NCI-H2196 (cell line): ENCODE measurements around the gene EXOC2.
"Not testable (repeated sequence)": the region's sequence is repeated elsewhere in the genome, so short reads cannot be mapped to it uniquely, and the experiment has no call there.

Source experiments
- DNase-seq: peaks from one replicate; lab custom pipeline; 2025; ENCODE audit not compliant: unreplicated experiment; lab: John Stamatoyannopoulos, UW

EXOC2 gene

DNA sequence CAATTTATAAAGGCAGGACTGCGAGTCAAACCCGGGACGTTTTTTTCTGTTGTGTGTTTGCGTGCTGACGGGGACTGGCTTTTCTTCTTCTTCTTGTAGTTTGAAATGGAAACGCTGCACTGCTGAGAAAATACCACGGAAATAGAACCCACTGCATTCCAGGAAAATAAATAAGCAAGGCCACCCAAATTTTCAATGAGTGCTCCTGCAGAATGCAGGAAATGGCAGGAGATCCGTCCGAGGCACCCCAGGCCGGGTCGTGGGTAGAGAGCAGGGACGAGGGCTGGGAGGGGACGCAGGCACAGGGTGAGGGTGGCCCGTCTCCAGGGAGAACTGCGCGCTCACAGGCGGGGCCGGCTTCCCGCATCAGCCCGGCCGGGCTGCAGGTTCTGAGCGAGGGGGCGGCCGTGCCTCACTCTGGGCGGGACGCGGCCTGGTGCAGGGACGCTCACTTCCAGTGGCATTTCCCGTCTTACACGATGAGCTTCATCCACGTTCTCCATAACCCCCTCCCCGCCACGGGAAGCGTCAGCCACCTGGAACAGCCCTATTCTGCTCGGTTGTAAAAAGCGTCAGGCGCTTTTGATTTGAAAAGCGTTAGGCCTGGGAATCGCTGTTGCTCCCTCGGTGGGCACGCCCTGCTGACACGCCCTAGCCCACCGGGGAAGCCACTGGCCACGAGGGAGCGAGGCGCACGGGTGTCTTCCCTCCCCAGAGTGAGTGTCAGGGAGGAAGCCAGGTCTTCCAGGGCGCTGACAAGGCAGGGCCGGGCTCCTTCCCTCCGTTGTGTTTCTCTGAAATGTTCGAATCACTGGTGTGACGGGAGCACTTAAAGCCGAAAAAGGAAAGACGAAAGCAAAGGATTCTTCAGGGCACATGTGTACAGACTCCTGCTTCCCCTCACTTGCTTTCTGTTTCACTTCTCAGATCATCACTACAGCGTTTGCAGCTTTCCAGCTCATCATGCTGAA lies 17.9 kb upstream of the EXOC2 start:
- no peak for DNase-seq

DNA sequence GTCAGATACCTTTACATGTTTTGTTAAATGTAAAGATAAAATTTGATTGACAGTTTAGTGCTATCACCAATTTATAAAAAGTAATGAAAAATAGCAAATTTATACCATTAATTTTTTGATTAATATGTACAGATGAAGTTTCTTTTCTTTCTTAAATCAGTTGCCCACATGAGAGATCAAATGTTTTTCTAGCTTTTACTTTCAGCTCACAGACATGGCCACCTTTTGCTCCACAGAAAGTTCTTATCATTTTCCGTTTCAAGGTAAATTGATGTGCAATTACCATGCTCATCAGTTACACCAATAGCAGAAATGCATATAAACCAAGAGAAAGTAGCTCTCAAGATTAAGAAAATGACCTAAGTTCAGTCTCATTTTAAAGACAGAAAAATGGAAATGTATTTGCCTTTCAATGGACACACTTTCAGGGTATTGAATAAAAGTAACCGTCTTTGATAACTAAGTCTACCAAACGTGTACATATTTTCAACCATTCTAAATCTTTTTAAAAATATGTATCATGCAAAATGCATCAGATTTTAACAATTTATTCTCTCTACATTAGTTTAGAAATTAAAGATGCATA lies 16.6 kb upstream of the EXOC2 start:
- no peak for DNase-seq

DNA sequence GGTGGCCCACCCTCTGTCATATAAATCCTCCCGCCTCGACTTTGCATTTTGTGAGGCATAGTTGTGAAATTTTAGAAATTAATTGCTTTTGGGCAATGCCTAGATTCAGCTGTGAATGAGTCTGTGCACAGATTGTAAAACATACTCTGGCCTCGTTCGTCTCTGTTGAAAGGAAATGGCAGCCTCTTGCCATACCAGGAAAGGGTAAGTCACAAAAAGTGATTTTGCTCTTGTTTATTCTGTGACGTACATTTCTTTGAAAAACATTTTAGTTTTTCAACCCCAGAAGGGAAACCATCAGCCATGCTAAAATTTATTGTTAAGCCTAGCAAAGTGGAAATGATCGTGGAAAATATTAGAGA lies 15.3 kb upstream of the EXOC2 start:
- no peak for DNase-seq

DNA sequence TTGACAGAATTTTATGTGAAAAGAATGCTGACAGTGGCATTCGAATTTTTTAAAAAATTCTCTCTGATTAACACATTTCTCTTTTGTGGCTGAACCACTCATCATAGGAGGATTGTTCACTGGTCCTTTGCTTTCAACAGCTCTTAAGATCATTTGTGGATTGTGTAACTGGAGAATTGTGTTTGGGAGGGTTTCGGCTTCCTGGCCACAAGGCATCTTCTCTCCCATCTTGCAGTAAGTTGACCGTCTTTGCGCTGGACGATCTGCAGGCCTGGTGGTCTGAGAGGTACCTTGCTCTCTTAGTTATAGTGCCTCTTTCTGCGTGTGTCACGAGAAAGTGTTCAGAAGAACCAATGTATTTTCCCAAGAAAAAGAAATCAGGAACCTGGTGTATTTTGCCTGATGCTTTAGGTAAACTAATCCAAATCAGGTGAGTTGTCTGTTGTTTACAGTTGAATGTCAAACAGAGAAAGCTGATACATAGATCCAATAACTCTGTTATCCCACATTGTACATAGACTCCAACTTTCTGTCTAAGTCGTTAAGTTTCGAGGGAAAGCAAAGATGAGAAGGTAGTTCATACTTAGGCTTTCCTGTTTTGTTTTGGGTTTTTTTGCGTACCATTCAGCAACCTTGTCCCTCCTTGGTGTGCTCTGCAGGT lies 14.8 kb upstream of the EXOC2 start:
- DNase-seq, result no peak

DNA sequence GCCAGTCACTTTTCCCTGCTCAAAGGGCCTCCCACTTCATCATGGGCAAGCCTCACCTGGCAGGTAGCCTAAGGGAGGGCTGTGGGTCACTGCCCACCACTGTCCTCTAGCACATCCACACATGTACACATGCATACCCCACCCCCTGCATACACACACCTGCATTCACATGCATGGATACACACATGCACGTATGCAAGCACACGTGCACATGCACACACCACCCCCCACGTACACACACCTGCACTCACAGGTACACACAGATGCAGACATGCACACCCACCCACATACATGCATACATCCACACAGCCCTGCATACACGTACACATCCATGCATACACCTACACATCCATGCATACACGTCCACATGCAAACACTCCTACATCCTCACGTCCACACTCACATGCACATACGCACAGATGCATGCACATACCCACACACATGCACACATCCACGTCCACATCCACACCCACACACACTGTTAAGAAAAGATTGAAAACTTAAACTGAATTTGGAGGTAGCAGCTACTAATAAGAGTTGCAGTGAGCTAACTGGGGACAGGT lies 14.0 kb upstream of the EXOC2 start:
- DNase-seq, result no peak

DNA sequence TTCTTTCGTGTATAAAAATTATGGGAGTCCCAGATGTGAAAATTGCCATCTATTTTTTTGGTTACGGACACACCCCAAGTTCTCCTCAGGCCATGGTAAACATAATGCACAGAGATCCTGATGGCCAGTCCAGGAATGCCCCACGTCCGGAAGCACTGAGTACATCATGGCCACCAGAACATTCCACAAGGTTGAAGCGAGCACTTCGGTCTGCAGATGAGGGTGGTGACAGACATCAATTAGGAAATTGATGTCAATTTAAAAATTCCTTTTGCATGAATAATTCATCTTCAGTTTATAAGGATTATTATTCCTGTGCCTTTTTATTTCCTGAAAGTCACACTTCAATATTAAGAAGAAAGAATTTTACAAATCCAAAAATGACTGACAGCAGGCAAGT lies 13.2 kb upstream of the EXOC2 start:
- no peak for DNase-seq

DNA sequence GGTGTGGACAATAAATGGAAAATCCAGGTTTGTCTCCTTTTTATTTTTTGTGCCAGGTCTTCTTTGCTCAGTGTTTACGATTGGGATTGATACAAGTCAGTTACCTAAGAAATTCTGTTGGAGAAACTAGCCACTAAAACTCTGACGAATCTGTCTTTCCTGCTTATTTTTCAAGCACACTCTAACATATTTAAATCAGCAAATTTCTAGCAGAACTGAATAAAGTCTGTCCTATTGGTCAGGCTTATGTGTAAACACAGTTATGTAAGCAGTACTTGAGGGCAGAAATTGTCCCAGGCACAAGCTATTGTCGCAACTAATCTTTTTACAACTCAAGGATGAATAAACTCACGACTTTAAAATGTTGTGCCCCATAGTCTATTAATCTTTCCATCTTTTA lies 12.1 kb upstream of the EXOC2 start:
- no peak for DNase-seq

DNA sequence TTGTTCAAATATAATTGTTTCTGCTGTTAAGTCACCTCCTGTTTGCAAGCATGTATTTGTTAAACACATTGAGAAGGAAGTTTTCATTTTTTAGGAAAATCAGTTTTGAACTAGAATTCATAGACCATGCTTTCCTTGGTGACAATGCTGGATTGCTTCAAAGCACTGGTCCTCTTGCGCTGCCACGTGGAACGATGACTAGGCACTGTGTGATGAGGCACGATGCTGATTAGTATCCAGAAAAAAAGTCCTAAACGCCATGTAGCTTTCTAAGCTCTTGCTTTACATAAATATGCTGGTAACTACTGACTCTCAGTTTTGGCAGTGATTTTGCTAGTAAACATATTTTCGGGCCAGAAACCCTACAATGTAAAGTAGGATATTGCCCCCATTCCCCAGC lies 11.1 kb upstream of the EXOC2 start:
- no peak for DNase-seq

DNA sequence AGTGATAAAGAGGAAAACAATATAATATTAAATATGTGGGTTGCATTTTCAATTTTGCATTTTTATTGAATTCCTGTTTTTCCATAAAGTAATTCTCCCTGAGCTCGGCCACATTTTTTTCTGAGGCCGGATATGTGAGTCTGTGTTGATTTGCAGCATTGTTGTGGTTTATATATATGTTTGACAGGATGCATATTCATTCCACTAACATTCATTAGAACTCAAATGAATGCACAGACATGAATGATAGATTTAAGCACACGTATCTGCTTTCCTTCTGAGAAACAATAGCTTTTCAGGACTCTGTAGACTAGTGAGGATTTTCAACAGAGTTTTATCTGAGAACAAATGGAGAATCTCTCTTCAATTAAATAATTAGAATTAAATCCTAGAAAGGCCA lies 10.6 kb upstream of the EXOC2 start:
- no peak for DNase-seq

DNA sequence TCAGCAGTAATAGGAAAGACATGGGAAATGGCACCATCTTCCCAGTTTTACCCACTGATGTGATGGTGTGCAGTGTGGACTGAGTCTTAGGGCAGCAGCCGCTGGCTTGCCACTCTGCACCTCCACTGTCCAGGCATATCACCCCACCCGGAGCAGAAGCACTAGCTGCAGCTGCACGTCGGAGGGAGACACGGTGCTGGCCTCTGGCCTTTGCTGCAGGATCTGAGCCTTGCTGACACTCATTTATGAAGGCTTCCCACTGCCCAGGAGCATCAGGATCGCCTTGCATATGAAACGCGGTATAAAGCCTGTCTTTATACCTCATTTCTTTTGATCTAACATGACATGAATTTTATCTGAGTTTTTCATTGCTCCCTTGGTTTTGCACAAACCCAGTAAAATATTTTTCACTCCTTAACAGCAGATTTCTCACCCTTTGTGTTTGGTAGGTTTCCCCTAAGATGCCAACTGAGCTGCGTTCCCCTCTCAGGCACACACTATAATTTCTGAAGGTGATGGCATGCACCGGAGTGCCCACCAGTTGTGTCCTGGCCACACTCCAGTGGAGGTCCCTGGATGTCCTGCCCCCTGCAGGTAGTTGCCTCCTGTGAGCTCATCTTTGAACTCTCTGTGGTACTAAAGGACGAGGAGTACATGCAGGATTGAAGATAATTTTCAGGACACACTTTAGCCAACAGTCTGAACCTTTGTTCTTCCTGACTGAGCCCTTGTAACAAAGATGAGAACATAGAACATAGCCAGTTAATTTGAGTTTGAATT lies 9.0 kb upstream of the EXOC2 start:
- no peak for DNase-seq

DNA sequence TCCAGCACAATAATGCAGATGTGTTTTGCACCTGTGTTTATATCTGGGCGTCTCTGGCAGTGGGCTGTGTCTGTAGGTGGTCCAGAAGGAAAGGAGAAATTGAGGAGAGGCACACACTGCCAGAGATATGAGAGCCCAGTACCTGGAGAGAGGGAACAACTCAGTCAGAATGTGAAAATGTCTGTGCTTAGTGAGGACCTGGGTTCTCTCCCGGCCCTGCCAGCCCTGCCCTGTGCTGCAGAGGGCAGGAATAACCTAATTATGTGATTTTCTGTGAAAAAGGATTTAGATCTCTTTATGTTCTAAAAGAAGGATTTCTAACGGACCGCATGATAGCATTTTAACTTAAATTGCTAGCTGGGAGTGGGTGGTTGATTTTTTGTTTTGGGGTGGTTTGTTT lies 8.3 kb upstream of the EXOC2 start:
- no peak for DNase-seq

DNA sequence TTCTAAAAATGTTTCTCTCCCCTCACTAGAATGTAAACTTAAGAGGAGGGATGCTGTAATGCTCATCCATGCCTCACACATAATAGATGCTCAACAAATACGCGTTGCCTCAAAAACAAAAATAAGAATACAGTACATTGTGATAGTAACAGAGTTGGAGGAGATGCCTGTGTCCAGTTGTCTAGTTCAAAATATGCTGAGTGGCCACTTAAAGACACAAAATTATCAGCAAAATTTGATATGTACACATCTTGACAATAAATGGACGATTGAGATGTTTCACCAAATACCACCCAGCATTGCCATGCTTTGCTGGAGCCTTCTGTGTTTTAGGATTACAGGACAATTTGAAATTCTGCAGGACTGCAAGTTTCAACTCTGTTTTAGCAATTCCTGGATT lies 7.6 kb upstream of the EXOC2 start:
- DNase-seq, result no peak

DNA sequence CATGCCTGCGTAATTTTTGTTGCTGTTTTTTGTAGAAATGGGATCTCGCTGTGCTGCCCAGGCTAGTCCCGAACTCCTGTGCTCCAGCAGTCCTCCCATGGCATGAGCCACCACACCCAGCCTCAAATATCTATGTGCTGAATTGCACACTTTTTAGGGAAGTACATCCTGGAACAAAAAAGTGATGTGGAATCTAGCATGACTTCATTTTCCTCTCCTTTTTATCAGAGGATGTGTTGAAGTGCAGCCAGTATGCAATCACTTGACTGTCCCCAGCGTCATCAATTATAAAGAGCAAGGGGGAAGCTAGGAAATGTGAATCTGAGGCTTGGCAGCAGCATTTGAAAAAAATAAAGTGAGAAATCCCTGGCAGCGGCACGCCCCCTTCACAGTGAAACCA lies 6.4 kb upstream of the EXOC2 start:
- no peak for DNase-seq

DNA sequence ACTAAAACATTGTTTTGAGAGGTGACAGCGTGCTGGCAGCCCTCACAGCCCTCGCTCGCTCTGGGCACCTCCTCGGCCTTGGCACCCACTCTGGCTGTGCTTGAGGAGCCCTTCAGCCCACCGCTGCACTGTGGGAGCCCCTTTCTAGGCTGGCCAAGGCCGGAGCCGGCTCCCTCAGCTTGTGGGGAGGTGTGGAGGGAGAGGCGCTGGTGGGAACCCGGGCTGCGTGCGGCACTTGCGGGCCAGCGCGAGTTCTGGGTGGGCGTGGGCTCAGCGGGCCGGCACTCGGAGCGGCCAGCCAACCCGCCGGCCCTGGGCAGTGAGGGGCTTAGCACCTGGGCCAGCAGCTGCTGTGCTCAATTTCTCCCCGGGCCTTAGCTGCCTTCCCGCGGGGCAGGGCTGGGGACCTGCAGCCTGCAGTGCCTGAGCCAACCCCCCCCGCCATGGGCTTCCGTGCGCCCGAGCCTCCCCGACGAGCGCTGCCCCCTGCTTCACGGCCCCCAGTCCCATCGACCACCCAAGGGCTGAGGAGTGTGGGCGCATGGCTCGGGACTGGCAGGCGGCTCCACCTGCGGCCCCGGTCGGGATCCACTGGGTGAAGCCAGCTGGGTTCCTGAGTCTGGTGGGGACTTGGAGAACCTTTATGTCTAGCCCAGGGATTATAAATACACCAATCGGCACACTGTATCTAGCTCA lies 1.6 kb upstream of the EXOC2 start:
- not testable (repeated sequence) for DNase-seq

DNA sequence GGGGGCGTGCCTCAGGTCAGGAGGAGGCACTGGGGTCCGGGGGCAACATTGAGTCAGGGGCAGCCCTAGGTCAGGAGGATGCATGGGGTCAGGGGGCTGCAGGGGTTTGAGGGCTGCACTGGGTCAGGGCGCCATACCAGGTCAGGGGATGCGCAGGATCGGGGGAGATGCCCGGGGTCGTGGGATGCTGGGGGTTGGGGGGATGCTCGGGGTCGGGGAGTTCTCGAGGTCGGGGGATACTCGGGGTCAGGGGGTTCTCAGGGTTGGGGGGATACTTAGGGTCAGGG lies 727 bp upstream of the EXOC2 start:
- no peak for DNase-seq

DNA sequence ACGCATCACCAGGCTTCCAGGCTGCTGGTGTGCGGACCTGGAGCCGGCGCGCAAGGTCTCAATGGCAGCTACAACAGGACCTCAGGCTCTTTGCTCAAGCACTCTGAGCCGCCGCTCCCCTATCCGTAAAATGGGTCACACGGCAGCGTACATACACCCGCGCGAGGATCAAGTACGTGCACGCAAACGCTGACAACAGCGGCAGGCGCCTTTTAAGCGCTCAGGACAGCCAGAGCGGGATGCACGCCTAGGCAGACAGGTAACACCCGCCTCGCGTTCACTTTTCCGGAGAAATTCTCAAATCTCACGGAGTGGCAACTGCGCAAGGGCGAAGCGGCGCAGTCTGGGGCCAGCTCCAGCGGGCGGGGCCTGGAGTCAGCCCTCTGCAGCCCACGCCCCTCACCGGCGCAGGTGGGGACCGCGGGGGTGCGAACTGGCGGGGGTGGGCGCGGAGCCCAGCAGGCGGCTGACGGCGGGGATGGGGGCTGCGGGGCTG lies 535 bp downstream of the EXOC2 start:
- peak; percentile 41 for DNase-seq

DNA sequence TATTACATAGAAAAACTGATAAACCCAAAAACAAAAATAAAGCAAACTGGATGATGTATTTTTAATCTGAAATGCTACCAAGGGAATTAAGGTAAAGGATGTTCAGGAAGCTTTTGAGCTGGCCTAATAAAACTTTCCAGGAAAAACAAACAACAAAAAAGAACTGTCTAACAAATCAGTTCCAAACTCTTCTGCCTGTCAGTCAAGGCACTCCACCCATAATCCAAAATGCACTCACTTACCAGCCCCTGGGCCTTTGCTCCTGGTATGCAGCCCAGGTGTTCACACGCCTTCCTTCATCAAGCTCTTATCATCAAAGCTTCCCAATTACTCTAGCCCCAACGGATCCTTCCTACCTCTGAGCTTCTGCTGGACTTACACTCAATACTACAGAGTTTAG lies 3.7 kb downstream of the EXOC2 start:
- DNase-seq, result no peak

DNA sequence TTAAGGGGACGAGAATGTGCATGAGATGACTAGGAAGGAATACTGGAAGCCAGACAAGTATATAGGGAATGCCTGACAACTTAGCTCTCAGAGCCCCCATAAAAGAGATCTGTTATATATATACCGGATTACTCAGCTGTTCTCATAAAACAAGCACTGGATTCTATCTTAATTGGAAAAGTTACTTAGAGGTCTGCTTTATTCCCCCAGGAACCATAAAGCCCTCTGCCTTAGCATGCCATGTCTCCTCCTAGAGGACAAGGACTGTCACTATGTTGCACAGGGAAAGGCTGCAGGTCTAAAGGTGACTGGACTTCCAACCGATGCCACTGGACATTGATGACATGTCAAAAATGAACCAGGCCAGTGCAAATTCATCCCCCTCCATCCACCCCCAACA lies 6.4 kb downstream of the EXOC2 start:
- no peak for DNase-seq

DNA sequence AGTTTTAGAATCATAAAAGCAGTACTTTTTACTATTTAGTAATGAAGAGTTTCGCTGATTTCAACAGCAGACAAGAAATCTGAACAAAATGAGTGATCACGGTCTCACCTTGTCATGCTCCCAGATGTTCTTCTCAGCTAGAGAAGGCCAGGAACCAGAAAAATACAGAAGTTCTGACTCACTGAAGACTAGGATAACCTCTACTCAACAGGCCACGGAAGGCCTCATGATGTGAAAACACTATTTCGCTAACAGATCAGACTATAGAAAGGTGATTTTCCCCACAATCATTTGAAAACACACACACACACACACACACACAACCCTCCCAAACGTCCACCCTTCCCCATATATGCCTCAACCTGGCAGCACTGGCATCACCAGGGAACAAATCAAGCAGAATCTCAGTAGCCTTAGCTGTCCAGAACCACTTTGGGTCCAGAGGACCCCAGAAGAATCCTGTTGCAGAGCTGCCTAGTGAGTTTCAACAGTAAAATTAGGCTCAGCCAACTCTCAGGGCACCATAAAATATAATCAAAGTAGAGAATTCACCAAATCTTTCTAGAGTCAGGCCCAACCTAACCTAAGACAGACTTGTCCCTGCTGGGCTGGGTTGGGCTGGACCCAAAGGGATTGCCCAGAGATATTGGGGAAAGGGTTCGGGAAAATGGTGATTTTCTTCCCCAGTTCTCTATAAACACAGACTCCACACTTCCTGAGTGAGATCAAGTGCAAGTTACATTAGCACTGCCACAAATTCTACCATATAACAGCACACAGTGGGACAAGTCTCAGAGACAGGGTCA lies 7.9 kb downstream of the EXOC2 start:
- no peak for DNase-seq
